SK-N-MC (cell line): Measurements from ENCODE around the gene RUNX2.

Experiments
- EZH2 ChIP-seq: fragments of 200-600 bp; sonication (generic); IDR thresholded peaks from one replicate; pipeline ENCODE4 v1.6.1; 2017; ENCODE audit warnings: antibody characterized with exemption
- FOXP2 ChIP-seq: optimal IDR thresholded peaks from 2 replicates; pipeline ENCODE3; 2011; ENCODE audit warnings: mild to moderate bottlenecking, moderate library complexity; ENCODE audit not compliant: insufficient read depth; ENCODE audit errors: extremely low read length, control extremely low read depth

DNA sequence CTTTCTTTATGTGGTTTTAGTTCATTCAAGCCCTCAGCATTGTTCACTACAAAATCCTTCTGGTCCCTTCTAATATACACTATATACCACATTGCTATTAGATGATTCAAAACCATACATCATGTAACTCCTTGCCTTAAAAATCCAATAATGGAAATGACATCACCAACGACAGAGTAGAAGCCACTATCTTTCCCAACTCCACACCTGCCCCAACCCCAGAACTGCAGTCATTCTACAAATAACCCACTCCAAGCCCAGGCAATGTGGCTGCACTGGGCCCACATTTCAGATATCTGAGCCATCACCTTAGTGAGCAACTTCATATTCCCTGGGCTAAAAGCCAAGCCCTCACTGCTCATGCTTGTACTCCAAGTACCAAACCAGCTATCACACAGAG, 22.6 kb upstream of the RUNX2 start:
- TF ChIP-seq EZH2 (no peak), FOXP2 (no peak)
